SK-N-SH (cell line): ENCODE data around the gene MAML3. TPM values are rescaled to one million over a fixed set of nuclear protein-coding genes. Genes with fewer than 3 reads are reported as not detected.
A peak's percentile ranks its signal among the peaks of the same experiment; 100 is the strongest.

ENCODE experiments used
- CTCF ChIA-PET: fragments of 300-600, 350-600 bp; formaldehyde crosslinking; extraction: SDS; loops from one replicate; lab custom pipeline; 2021; lab: Yijun Ruan, JAX
- POLR2A ChIA-PET: fragments of 350-600 bp; sonication (Branson Sonifier 250); formaldehyde crosslinking; extraction: SDS; loops from one replicate; lab custom pipeline; 2020; ENCODE audit warnings: antibody characterized with exemption, inconsistent platforms; lab: Yijun Ruan, JAX
- DNase-seq: peaks from one replicate; pipeline ENCODE4 v3.0.0; 2012
- H2AFZ ChIP-seq: fragments of 200-600 bp; sonication (generic); 2 replicates; pipeline ENCODE4 v1.8.1; 2016; ENCODE audit warnings: antibody characterized with exemption, mild to moderate bottlenecking, low read depth
- H3F3A ChIP-seq: fragments of 200-600 bp; sonication (generic); replicated peaks from 2 replicates; pipeline ENCODE3; 2016; ENCODE audit warnings: antibody characterized with exemption, mild to moderate bottlenecking; ENCODE audit not compliant: insufficient read depth
- H3K27ac ChIP-seq, 2 experiments: fragments of 200-500 bp in 1 of 2; fragments of 200-600 bp in 1 of 2; sonication (Bioruptor generic) in 1 of 2; sonication (generic), shearing (Covaris generic) in 1 of 2; 2 replicates each; pipeline versions ENCODE4 v1.5.1 to v1.6.1; 2014 to 2016; ENCODE audit warnings: low read depth in 2 of 2, inconsistent platforms in 1 of 2, low read length in 1 of 2, mild to moderate bottlenecking in 1 of 2, mixed read lengths in 1 of 2
- H3K27me3 ChIP-seq: fragments of 200-600 bp; sonication (generic), shearing (Covaris generic); 2 replicates; pipeline ENCODE4 v1.6.1; 2016; ENCODE audit warnings: mixed run types; ENCODE audit not compliant: insufficient read depth
- H3K36me3 ChIP-seq, 2 experiments: fragments of 200-500 bp in 1 of 2; fragments of 200-600 bp in 1 of 2; sonication (Bioruptor generic) in 1 of 2; sonication (generic) in 1 of 2; replicated peaks in 1 of 2; 2 replicates each; pipeline versions ENCODE3 to v1.5.1; 2014 to 2016; ENCODE audit warnings: low read length in 1 of 2, mild to moderate bottlenecking in 1 of 2; ENCODE audit not compliant: insufficient read depth in 2 of 2, control insufficient read depth in 1 of 2
- H3K4me1 ChIP-seq, 2 experiments: fragments of 200-500 bp in 1 of 2; fragments of 200-600 bp in 1 of 2; sonication (Bioruptor generic) in 1 of 2; sonication (generic), shearing (Covaris generic) in 1 of 2; 2 replicates each; pipeline versions ENCODE4 v1.5.1 to v1.6.1; 2014 to 2016; ENCODE audit warnings: low read depth in 1 of 2, low read length in 1 of 2, mixed run types in 1 of 2; ENCODE audit not compliant: insufficient read depth in 2 of 2, control insufficient read depth in 1 of 2
- H3K4me2 ChIP-seq: fragments of 200-600 bp; sonication (generic), shearing (Covaris generic); 2 replicates; pipeline ENCODE4 v1.6.1; 2017; ENCODE audit warnings: mixed run types
- H3K4me3 ChIP-seq, 2 experiments: fragments of 200-500 bp in 1 of 2; fragments of 200-600 bp in 1 of 2; sonication (Bioruptor generic) in 1 of 2; sonication (generic), shearing (Covaris generic) in 1 of 2; 2 replicates each; pipeline versions ENCODE4 v1.5.1 to v1.8.1; 2014 to 2016; ENCODE audit warnings: low read depth in 2 of 2, inconsistent platforms in 1 of 2, low read length in 1 of 2, mild to moderate bottlenecking in 1 of 2, mixed read lengths in 1 of 2, moderate library complexity in 1 of 2
- H3K79me2 ChIP-seq: fragments of 200-600 bp; sonication (generic); 2 replicates; pipeline ENCODE4 v1.8.1; 2017; ENCODE audit warnings: mild to moderate bottlenecking; ENCODE audit not compliant: insufficient read depth
- H3K9ac ChIP-seq: fragments of 200-600 bp; sonication (generic); 2 replicates; pipeline ENCODE4 v1.6.1; 2017; ENCODE audit warnings: mixed run types
- H3K9me2 ChIP-seq: fragments of 200-600 bp; sonication (generic); 2 replicates; pipeline ENCODE4 v1.6.1; 2017; ENCODE audit warnings: mixed run types
- H3K9me3 ChIP-seq: fragments of 200-600 bp; sonication (generic); 2 replicates; pipeline ENCODE4 v1.6.1; 2017; ENCODE audit warnings: mixed run types, mild to moderate bottlenecking, moderate library complexity
- H4K20me1 ChIP-seq: fragments of 200-600 bp; sonication (generic); 2 replicates; pipeline ENCODE4 v1.6.1; 2017; ENCODE audit warnings: mild to moderate bottlenecking, mixed run types; ENCODE audit not compliant: insufficient read depth
- CHD2 ChIP-seq: fragments of 150-350 bp; IDR thresholded peaks from 2 replicates; pipeline ENCODE4 v1.6.1; 2018; ENCODE audit warnings: low read length; ENCODE audit not compliant: partially characterized antibody
- ELF1 ChIP-seq: IDR thresholded peaks from 2 replicates; pipeline ENCODE4 v1.4.0; 2012
- EP300 ChIP-seq, 2 experiments: IDR thresholded peaks; 2 replicates each; pipeline versions ENCODE4 v1.4.0 to v1.6.1; 2012; ENCODE audit warnings: borderline replicate concordance in 1 of 2, low read depth in 1 of 2, low read length in 1 of 2
- FOXJ3 ChIP-seq: sonication (generic); formaldehyde crosslinking; IDR thresholded peaks from 2 replicates; pipeline ENCODE4 v1.5.1; 2020; ENCODE audit warnings: mild to moderate bottlenecking, missing genetic modification reagents
- FOXM1 ChIP-seq: IDR thresholded peaks from 2 replicates; pipeline ENCODE4 v1.4.0; 2012; ENCODE audit warnings: low read depth, mild to moderate bottlenecking
- GATA2 ChIP-seq: sonication (generic); formaldehyde crosslinking; IDR thresholded peaks from 2 replicates; pipeline ENCODE4 v1.5.0; 2020; ENCODE audit warnings: mild to moderate bottlenecking, missing genetic modification reagents
- JUND ChIP-seq: IDR thresholded peaks from 2 replicates; pipeline ENCODE4 v1.4.0; 2012
- MAX ChIP-seq: IDR thresholded peaks from 2 replicates; pipeline ENCODE4 v1.4.0; 2012; ENCODE audit warnings: low read depth
- MEF2A ChIP-seq: IDR thresholded peaks from 2 replicates; pipeline ENCODE4 v1.4.0; 2012; ENCODE audit warnings: low read depth, borderline replicate concordance
- MXI1 ChIP-seq: IDR thresholded peaks from 2 replicates; pipeline ENCODE4 v1.6.1; 2012; ENCODE audit warnings: mild to moderate bottlenecking, low read depth, low read length, improper control_type of control experiment
- NRF1 ChIP-seq: IDR thresholded peaks from 2 replicates; pipeline ENCODE4 v1.6.1; 2012; ENCODE audit warnings: low read depth, mild to moderate bottlenecking, low read length
- PBX3 ChIP-seq: IDR thresholded peaks from 2 replicates; pipeline ENCODE4; 2012
- RXRA ChIP-seq: IDR thresholded peaks from 2 replicates; pipeline ENCODE4 v1.4.0; 2012; ENCODE audit warnings: low read depth, mild to moderate bottlenecking, borderline replicate concordance
- SMC3 ChIP-seq: IDR thresholded peaks from 2 replicates; pipeline ENCODE4 v1.6.1; 2012; ENCODE audit warnings: low read depth, low read length, improper control_type of control experiment
- TAF1 ChIP-seq: IDR thresholded peaks from 2 replicates; pipeline ENCODE4 v1.6.1; 2012; ENCODE audit warnings: low read depth, mild to moderate bottlenecking, low read length, moderate library complexity, borderline replicate concordance
- TEAD4 ChIP-seq: IDR thresholded peaks from 2 replicates; pipeline ENCODE4 v1.4.0; 2012; ENCODE audit warnings: mild to moderate bottlenecking, borderline replicate concordance; ENCODE audit not compliant: insufficient read depth
- ZBTB33 ChIP-seq: IDR thresholded peaks from 2 replicates; pipeline ENCODE4 v1.4.0; 2012; ENCODE audit warnings: low read depth, borderline replicate concordance
- WGBS: methylation state at CpG from one replicate; pipeline ENCODE4 v1.1.6; 2017; ENCODE audit warnings: low lambda C conversion rate; 5-methylcytosine and 5-hydroxymethylcytosine counted together
- polyA plus RNA-seq, 3 experiments: library from polyadenylated mRNA; depleted of rRNA; stranded (reverse); fragments of >200 nt; gene quantifications; 2 replicates each; pipeline ENCODE4 v1.2.3, GENCODE V29; 2012
- TF ChIP-seq, protein P1 (sequence below): fragments of 150-350 bp; IDR thresholded peaks from 2 replicates; pipeline ENCODE4 v1.6.1; 2017; ENCODE audit warnings: antibody characterized with exemption, low read length, low read depth, borderline replicate concordance
- TF ChIP-seq, protein P2 (sequence below): fragments of 200-600 bp; sonication (generic); IDR thresholded peaks from 2 replicates; pipeline ENCODE4 v1.6.1; 2017; ENCODE audit warnings: antibody characterized with exemption, mild to moderate bottlenecking, moderate library complexity

The MAML3 gene
- polyA plus RNA-seq, 1 of the 3 experiments (the other 2 are of a cell fraction): 5.3 TPM

DNA sequence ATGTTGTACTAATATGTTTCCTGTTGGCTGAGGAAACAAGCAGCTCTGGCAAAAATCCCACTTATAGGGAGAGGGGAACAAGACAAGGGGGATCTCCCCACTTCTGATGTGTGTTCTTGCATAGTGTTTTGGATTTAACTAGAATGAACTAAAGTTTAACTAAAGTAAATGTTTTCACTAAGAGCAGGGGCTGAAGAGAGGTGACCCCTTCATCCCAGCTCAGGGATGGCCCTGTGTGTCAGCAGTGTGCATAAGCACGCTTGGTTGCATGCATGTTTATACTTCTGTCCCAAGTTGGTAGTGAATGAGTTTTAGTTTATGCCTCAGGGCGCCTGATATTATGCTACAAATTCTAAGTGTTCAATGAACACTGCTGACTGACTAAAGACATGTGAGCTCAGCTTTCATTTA, 319.0 kb downstream of the MAML3 start:
- CTCF ChIA-PET: no interaction called here
- no peak overlapping the region for H2AFZ ChIP-seq
- no peak for DNase-seq
- H3K27me3 ChIP-seq: no peaks in the 10 kb centered on the region
- no peaks in the 10 kb centered on the region for H3K79me2 ChIP-seq
- no peak overlapping the region for H3K4me3 ChIP-seq
- H3K9me3 ChIP-seq: no peaks in the 10 kb centered on the region
- no peak overlapping the region for H3K4me2 ChIP-seq
- peak overlapping the region in 1 of 2 experiments; percentile 76; a peak in 2 of 4 replicates for H3K27ac ChIP-seq
- no peaks in the 10 kb centered on the region for H4K20me1 ChIP-seq
- WGBS: 93% methylated on average over 2 of the region's 2 CpGs
- H3F3A ChIP-seq: no peaks in the 10 kb centered on the region
- H3K36me3 ChIP-seq: no peaks in the 10 kb centered on the region
- peaks cover 7 to 36% of the 10 kb centered on the region in 2 experiments; a peak in 3 of 4 replicates for H3K4me1 ChIP-seq
- no peak overlapping the region for H3K9ac ChIP-seq
- H3K9me2 ChIP-seq: no peaks in the 10 kb centered on the region
- no peak for TF ChIP-seq PBX3
- no peak for TF ChIP-seq MAX
- TF ChIP-seq RXRA: no peak
- TF ChIP-seq GATA2: no peak
- no peak for TF ChIP-seq EP300 (IDR thresholded peaks at IDR 0.05; ENCODE audit: borderline replicate concordance in 1 of 2, low read depth in 1 of 2, low read length in 1 of 2)
- no peak for TF ChIP-seq FOXM1
- no peak for TF ChIP-seq TAF1
- no peak for TF ChIP-seq TEAD4
- no peak for TF ChIP-seq ZBTB33
- no peak for TF ChIP-seq FOXJ3
- TF ChIP-seq SMC3: no peak
- no peak for TF ChIP-seq MXI1
- TF ChIP-seq CHD2: no peak
- TF ChIP-seq, protein P1, sequence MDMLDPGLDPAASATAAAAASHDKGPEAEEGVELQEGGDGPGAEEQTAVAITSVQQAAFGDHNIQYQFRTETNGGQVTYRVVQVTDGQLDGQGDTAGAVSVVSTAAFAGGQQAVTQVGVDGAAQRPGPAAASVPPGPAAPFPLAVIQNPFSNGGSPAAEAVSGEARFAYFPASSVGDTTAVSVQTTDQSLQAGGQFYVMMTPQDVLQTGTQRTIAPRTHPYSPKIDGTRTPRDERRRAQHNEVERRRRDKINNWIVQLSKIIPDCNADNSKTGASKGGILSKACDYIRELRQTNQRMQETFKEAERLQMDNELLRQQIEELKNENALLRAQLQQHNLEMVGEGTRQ: no peak
- TF ChIP-seq, protein P2, sequence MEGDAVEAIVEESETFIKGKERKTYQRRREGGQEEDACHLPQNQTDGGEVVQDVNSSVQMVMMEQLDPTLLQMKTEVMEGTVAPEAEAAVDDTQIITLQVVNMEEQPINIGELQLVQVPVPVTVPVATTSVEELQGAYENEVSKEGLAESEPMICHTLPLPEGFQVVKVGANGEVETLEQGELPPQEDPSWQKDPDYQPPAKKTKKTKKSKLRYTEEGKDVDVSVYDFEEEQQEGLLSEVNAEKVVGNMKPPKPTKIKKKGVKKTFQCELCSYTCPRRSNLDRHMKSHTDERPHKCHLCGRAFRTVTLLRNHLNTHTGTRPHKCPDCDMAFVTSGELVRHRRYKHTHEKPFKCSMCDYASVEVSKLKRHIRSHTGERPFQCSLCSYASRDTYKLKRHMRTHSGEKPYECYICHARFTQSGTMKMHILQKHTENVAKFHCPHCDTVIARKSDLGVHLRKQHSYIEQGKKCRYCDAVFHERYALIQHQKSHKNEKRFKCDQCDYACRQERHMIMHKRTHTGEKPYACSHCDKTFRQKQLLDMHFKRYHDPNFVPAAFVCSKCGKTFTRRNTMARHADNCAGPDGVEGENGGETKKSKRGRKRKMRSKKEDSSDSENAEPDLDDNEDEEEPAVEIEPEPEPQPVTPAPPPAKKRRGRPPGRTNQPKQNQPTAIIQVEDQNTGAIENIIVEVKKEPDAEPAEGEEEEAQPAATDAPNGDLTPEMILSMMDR: no peak
- TF ChIP-seq NRF1: no peak
- no peak for TF ChIP-seq ELF1
- TF ChIP-seq JUND: no peak
- TF ChIP-seq MEF2A: no peak
- POLR2A ChIA-PET: interaction anchor here (0.7 kb wide), 1 partner anchor 215 kb away, joined by 4 read pairs; no protein-coding TSS in a partner anchor
